ENCODE measurements around the gene CRKL. TPM values are rescaled to one million over a fixed set of nuclear protein-coding genes. Genes with fewer than 3 reads are reported as not detected.

Gene CRKL
- total RNA-seq, 1 donor from 2014 or later, result 49.2 TPM

- Mint-ChIP-seq H3K4me1 (ENCODE audit: low read depth) (peaks cover 41% of the 10 kb centered on the region), H3K27ac (ENCODE audit: unreplicated experiment) (peak overlapping the region; percentile 84), H3K36me3 (ENCODE audit: low read depth) (peaks cover 3% of the 10 kb centered on the region), H3K4me3 (ENCODE audit: unreplicated experiment) (no peak overlapping the region), H3K9me3 (ENCODE audit: low read depth) (no peaks in the 10 kb centered on the region), H3K27me3 (ENCODE audit: low read depth) (no peaks in the 10 kb centered on the region)
- peak; percentile 18 for DNase-seq (ENCODE audit: low spot score)
- no peak for TF ChIP-seq CTCF (IDR thresholded peaks at IDR 0.05)
Measured at GRCh38 chr22:20945578-20945934, 28.3 kb downstream of the CRKL start.

DNA sequence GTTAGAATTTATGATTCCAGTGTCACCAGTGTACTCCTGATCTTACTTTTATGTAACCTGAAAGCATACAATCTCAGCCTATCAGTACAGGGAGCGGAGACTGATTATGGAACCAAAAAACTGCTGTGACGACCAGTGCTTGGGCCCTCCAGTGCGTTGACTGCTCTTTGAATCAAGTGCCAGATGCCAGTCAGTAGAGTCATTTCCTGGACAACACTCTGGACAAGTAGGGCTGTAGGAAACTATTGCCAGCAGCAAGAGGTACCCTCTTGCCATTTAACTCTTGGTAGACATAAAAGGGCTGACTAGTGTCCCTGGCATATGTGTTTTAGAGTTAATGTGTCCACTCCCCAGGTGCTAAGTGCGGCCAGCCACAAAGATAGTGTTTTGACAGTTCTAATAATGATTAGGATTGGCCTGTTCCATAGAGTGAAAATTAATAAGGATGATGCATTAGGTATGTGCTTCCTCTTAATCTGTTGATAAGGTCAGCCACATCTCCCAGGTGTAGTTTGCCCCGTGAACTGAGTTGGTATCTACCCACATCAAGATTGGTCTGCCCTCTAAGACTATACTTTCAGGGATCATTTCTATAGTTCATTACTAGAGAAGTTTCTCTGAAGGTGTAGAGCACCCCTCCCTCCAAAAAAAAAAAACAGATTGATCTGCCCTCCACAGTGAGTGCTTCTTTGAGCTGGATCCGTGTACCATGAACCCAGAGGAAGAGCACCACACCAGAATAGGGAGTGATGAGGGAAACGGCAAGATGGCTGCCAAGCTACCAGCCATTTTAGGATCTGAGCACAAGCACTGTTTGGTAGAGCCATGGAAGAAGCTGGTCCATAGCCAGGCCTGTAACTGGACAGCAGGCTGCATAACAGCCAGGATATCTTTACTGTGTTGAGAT lies 29.1 kb downstream of the CRKL start:
- no peak for TF ChIP-seq CTCF (IDR thresholded peaks at IDR 0.05)
- no peak overlapping the region for H3K4me3 Mint-ChIP-seq (ENCODE audit: unreplicated experiment)
- peaks cover 35% of the 10 kb centered on the region for H3K4me1 Mint-ChIP-seq (ENCODE audit: low read depth)
- DNase-seq (ENCODE audit: low spot score), result peak; percentile 2
- peak overlapping the region; percentile 84 for H3K27ac Mint-ChIP-seq (ENCODE audit: unreplicated experiment)
- H3K27me3 Mint-ChIP-seq (ENCODE audit: low read depth), result no peaks in the 10 kb centered on the region
- peaks cover 3% of the 10 kb centered on the region for H3K36me3 Mint-ChIP-seq (ENCODE audit: low read depth)
- H3K9me3 Mint-ChIP-seq (ENCODE audit: low read depth), result no peaks in the 10 kb centered on the region

GRCh38 chr22:20946991-20947390 lies 29.8 kb downstream of the CRKL start:
- no peak overlapping the region for H3K4me3 Mint-ChIP-seq (ENCODE audit: unreplicated experiment)
- no peak for TF ChIP-seq CTCF (IDR thresholded peaks at IDR 0.05)
- no peaks in the 10 kb centered on the region for H3K9me3 Mint-ChIP-seq (ENCODE audit: low read depth)
- H3K27me3 Mint-ChIP-seq (ENCODE audit: low read depth), result no peaks in the 10 kb centered on the region
- H3K27ac Mint-ChIP-seq (ENCODE audit: unreplicated experiment), result no peak overlapping the region
- peaks cover 35% of the 10 kb centered on the region for H3K4me1 Mint-ChIP-seq (ENCODE audit: low read depth)
- no peak for DNase-seq (ENCODE audit: low spot score)
- H3K36me3 Mint-ChIP-seq (ENCODE audit: low read depth), result peaks cover 6% of the 10 kb centered on the region

DNA sequence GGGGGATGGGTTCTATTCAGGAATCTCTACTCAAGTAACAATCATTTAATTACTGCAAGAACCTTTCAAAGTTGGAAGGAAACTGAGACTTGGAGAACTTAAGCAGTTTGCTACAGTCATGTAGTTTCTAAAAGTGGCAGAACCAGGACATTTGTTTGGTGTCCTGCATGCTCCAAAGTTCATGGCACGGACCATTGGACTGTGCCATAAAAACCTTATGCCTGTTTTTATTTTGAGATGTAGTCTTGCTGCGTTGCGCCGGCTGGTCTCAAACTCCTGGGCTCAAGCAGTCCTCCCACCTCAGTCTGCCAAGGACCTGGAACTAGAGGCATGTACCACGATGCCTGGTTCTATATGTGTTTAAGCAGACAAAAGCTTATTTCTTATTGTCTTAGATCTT lies 31.2 kb downstream of the CRKL start:
- Mint-ChIP-seq H3K4me1 (ENCODE audit: low read depth) (peaks cover 26% of the 10 kb centered on the region), H3K9me3 (ENCODE audit: low read depth) (no peaks in the 10 kb centered on the region), H3K27me3 (ENCODE audit: low read depth) (no peaks in the 10 kb centered on the region), H3K27ac (ENCODE audit: unreplicated experiment) (no peak overlapping the region), H3K4me3 (ENCODE audit: unreplicated experiment) (no peak overlapping the region), H3K36me3 (ENCODE audit: low read depth) (peaks cover 9% of the 10 kb centered on the region)
- TF ChIP-seq CTCF (IDR thresholded peaks at IDR 0.05), result no peak
- DNase-seq (ENCODE audit: low spot score), result no peak

DNA sequence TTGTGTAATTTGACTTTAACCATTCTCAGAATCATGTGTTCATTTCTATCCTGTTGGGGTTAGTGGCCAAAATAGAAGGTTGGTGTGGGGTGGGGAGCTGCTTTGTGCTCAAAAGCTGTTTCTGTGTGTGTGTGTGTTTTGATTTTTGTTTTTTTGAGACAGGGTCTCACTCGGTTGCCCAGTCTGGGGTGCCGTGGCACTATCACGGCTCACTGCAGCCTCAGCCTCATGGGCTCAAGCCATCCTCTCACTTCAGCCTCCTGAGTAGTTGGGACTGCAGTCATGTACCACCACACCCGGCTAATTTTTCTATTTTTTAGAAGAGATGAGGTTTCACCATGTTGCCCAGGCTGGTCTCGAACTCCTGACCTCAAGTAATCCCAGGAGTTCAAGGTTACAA lies 31.8 kb downstream of the CRKL start:
- no peak overlapping the region for H3K27ac Mint-ChIP-seq (ENCODE audit: unreplicated experiment)
- H3K36me3 Mint-ChIP-seq (ENCODE audit: low read depth), result peaks cover 13% of the 10 kb centered on the region
- peaks cover 21% of the 10 kb centered on the region for H3K4me1 Mint-ChIP-seq (ENCODE audit: low read depth)
- TF ChIP-seq CTCF (IDR thresholded peaks at IDR 0.05), result no peak
- no peak overlapping the region for H3K4me3 Mint-ChIP-seq (ENCODE audit: unreplicated experiment)
- no peaks in the 10 kb centered on the region for H3K27me3 Mint-ChIP-seq (ENCODE audit: low read depth)
- H3K9me3 Mint-ChIP-seq (ENCODE audit: low read depth), result no peaks in the 10 kb centered on the region
- DNase-seq (ENCODE audit: low spot score), result peak; percentile 38

All from chondrocyte (in vitro differentiated cells).